ENCODE results near the gene SEPSECS.

SEPSECS gene

GRCh38 chr4:25159837-25160713 lies at the start of gene SEPSECS:
SEPSECS (minus strand) TSS chr4:25160449; CDS start chr4:25160369, 80 bp downstream.
- DNase-seq (ENCODE audit: low read depth) = peak; percentile 96

DNA sequence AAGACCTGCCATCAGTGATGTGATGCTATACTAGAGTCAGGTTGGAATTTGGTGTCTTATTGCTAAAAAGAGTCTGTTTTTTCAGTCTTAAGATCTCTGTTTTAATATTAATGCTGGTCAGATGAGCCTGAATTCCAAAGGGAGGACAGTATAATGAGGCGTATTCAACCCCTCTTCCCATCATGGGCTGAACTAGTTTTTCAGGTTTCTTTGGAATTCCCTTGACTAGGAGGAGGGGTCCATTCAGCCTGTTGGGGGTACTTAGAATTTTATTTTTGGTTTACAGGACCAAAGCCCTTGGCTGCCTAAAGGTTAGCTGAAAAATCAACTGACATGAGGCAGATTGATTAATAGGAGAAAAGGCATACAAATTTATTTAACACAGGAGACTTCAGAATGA lies 49.5 kb upstream of the SEPSECS start:
- DNase-seq (ENCODE audit: low read depth) = no peak

DNA sequence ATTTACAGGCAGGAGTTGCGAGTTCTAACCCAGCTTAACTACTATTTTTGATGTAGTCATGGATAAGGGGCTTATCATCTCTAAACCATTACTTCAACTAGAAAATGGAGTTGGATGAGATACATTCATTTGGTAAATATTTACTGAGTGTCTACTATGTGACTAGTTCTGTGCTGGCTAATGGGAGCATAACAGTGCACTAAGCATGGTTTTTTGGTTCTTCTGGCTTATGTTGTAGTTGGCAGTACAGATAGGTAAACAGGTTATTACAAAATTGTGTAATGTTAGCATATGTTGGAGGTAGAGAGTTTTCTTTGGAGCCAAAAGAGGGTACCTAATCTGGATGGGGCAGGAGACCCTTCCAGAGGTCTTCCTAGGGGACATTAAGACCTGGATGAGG lies 47.7 kb upstream of the SEPSECS start:
- no peak for DNase-seq (ENCODE audit: low read depth)

DNA sequence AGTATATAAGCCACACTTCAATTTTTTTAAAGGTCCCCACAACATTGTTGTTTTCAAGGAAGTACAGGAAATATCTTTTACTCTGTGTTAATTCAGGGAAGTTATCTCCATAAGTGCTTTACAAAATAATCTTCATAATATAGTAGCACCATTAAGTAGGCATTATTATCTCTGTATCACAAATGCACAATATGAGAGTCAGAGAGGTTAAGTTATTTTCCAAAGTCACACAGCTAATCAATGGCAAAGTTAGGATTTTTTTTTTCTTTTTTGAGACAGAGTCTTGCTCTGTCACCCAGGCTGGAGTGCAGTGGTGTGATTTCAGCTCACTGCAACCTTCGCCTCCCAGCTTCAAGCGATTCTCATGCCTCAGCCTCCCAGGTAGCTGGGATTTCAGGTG lies 38.5 kb upstream of the SEPSECS start:
- no peak for DNase-seq (ENCODE audit: low read depth)

DNA sequence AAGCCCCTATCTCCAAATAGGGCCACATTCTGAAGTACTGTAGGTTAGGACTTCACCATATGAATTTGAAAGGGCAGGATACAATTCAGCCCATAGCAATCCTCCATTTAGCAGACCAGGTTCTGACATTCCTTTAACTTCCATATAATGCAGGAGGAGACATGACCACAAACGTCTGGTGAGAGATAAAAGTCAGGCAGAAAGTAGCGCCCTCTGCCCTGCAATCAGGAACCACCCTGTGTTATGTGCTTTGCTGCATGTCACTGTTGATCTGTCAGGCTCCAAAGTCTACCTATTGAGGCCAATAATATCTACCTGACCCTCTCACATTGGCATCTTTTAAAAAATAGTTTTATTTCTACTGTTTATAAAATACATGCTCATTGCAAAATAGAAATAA lies 30.2 kb upstream of the SEPSECS start:
- DNase-seq (ENCODE audit: low read depth) = no peak

- DNase-seq (ENCODE audit: low read depth) = no peak
These were observed 23.8 kb upstream of the SEPSECS start for GRCh38 chr4:25184056-25184455.

GRCh38 chr4:25182937-25183336 lies 22.7 kb upstream of the SEPSECS start:
- DNase-seq (ENCODE audit: low read depth) = no peak

DNA sequence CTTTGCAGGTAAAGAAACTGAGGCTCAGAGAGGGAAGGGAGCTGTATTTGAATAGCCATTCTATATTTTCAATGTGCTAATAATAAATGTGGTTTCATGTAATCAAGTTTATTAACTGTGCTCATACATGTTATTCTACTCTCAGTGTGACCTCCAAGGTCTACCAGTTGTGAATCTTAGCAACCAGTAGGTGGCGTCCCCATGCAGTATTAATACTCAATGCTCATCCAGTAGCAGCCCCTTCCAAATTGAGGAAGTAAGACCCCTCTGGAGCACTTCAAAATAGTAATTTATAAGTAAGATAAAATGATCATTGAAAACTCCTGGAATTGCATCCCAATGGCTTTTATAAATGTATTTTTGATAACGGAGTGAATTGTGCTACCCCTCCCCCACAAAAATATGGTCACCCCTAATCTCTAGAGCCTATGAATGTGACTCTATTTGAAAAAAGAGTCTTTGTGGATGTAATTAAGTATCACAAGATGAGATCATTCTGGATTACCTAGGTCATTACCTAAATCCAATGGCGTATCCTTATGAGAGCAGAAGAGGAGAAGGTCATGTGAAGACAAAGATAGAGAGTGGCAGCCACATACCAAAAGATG lies 20.4 kb upstream of the SEPSECS start:
- DNase-seq (ENCODE audit: low read depth) = no peak

DNA sequence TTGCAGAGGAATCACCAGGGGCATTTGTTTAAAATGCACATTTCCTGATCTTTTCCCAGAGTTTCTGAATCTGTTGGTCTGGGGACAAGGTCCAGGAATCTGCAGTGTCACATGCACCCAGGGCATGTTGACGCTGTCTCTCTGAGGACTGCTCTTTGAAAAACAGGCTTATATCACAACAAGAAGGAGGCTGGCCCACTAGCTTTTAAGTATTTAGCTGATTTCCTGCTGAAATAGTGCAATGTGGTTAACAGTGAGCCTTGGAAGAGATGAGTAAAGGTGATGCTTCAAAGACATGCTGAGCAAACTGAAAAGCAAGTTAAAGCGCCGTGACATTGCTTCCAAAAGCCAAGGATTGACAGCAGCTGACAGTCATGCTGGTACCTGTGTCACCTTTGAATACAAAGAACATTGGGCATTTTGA lies 18.6 kb upstream of the SEPSECS start:
- no peak for DNase-seq (ENCODE audit: low read depth)

GRCh38 chr4:25177147-25177546 lies 16.9 kb upstream of the SEPSECS start:
- no peak for DNase-seq (ENCODE audit: low read depth)

GRCh38 chr4:25174674-25175073 lies 14.4 kb upstream of the SEPSECS start:
- no peak for DNase-seq (ENCODE audit: low read depth)

DNA sequence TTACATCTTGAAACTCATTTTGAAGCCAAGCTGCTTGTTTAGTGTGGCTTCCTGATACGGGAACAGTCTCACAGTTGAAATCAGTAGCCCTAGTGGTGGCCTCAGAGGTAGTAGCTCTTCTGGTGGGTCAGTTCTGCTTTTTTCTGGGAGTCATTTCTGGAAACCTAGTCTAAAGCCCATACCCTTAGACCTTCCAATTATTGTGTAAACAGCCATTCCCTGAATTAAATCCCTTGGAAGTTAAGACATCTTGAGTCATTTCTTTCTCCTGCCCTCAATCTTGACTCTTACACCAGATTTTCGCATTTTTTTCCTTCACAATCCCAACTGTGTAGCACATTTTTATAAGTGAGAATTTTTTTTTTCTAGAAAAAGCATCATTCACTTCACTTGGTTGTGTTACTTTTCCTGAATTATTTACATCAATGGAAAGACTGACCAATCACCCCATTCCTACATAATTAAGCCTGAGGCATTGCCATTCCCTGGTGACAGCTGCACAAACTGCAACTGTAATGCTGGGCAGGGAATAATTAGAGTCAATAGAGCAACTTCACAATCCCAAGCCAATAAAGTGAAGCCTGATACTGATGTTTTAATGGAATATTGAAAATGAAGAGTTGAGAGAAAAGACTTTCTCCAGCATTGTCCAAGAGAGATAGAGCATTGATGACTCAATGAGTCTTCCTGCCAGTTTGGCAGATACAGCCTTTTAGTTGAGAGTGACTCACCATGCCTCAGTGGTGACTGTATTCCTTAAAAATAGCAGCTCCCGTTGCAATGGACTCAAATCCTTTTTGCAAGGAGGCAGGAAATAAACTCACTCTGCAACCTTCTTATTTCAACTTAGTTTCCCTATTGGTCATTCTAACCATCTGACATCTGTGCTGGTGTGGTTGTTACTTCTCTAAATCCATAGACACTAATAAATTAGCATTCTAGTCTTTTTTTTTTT lies 13.0 kb upstream of the SEPSECS start:
- DNase-seq (ENCODE audit: low read depth) = peak; percentile 99

- peak; percentile 63 for DNase-seq (ENCODE audit: low read depth)
These were observed 11.1 kb upstream of the SEPSECS start for GRCh38 chr4:25171201-25171865.

GRCh38 chr4:25169446-25169845 lies 9.2 kb upstream of the SEPSECS start:
- no peak for DNase-seq (ENCODE audit: low read depth)

DNA sequence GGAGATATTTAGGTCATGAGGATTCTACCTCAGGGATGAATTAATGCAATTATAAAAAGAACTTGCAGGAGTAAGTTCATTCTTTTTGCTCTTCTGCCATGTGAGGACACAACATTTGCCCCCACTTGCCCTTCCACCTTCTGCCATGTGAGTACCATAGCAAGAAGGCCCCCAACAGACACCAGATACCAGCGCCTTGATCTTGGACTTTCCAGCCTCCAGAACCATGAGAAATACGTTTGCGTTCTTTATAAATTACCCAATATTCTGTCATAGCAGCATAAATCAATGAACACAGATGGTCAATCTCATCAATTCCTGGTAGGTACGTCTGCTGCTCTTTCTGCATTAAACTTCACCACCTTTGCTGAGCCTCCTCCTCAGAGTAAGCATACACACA lies 5.7 kb upstream of the SEPSECS start:
- no peak for DNase-seq (ENCODE audit: low read depth)

- DNase-seq (ENCODE audit: low read depth) = no peak
These were observed 2.9 kb upstream of the SEPSECS start for GRCh38 chr4:25163196-25163595.

GRCh38 chr4:25162566-25162965 lies 2.3 kb upstream of the SEPSECS start:
- no peak for DNase-seq (ENCODE audit: low read depth)

DNA sequence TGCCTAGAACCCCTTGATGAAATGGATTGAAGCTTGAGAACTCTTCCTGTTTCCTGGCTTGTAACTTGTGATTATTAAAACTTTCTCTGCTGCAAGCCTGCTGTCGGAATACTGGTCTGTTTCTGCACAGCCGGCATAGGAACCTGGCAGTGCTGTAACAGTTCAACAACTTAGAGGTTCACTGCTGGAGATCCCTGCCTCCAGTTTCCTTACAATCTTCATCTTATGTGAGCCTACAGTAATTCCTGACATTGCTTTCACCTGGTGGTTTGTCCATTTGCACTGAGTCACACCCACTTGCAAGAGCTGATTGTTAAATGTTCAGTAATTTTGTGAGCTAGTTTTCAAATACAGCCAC lies 1.3 kb upstream of the SEPSECS start:
- no peak for DNase-seq (ENCODE audit: low read depth)

GRCh38 chr4:25160714-25161592 lies 704 bp upstream of the SEPSECS start:
- no peak for DNase-seq (ENCODE audit: low read depth)

DNA sequence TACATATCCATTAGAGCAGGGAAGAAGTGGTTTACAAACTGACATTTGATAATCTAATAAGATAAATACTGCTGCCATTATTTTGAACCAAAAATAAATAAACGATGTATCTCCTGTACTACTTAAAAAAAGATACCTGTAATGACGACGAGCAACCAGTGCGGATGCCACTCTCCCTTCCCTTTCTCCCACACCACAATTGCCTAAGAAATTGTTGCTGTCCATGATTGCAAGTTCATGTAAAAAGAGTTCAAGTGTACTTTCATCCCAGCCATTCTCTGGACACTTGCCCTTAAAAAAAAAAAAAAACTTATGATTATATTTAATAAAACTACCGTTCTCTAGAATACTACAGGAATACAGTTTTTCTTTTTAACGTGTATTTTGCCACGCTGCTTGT lies 1.4 kb downstream of the SEPSECS start:
- DNase-seq (ENCODE audit: low read depth) = no peak

- no peak for DNase-seq (ENCODE audit: low read depth)
These were observed 3.2 kb downstream of the SEPSECS start for GRCh38 chr4:25157081-25157480.
